Keratinocyte (primary cell): ENCODE measurements around the gene TMEM52.

ENCODE experiments used
- EZH2 ChIP-seq: IDR thresholded peaks from one replicate; pipeline ENCODE4 v1.6.1; 2012; ENCODE audit warnings: inconsistent platforms, mild to moderate bottlenecking, low read length, moderate library complexity
- TF ChIP-seq, protein P1 (sequence below), 3 experiments: IDR thresholded peaks in 1 of 3; conservative IDR thresholded peaks in 1 of 3; optimal IDR thresholded peaks in 1 of 3; 2 replicates in 2 of 3; 3 replicates in 1 of 3; pipeline versions ENCODE3 to v1.5.1; 2011; ENCODE audit warnings: low read length in 3 of 3, mild to moderate bottlenecking in 3 of 3, moderate library complexity in 2 of 3, control low read depth in 1 of 3, inconsistent platforms in 1 of 3; ENCODE audit not compliant: insufficient read depth in 2 of 3; ENCODE audit errors: extremely low read depth in 1 of 3

DNA sequence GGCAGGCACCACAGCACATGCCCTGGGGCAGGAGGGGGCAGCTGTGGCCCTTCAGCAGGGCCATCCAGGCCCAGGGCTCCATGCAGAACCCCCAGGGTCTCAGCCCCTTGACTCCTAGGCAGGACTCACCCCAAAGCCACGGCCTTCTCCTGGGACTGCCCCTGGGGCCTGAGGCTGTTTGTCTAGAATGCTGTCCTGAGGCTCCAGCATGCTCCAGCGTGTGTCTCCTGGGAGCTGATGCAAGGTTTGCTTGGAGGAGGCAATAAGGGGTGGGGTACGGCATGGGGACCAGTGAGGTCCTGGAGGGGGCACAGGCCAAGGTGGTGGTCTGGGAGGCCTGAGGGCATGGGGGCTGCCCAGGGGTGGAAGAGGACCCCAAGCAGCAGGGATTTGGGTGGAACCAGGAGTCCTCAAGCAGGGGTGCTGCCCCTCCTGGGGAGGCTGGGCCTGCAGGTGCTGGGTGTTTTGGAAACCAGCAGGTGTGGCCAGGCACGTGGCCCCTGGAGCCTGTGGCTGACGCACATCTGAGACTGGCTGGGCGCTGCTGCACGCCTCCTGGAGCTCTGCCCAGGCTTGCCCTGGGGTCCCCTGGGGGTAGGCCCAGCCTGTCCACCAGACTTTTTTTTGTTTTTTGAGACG is 11.9 kb downstream of the TMEM52 start:
- TF ChIP-seq, protein P1, sequence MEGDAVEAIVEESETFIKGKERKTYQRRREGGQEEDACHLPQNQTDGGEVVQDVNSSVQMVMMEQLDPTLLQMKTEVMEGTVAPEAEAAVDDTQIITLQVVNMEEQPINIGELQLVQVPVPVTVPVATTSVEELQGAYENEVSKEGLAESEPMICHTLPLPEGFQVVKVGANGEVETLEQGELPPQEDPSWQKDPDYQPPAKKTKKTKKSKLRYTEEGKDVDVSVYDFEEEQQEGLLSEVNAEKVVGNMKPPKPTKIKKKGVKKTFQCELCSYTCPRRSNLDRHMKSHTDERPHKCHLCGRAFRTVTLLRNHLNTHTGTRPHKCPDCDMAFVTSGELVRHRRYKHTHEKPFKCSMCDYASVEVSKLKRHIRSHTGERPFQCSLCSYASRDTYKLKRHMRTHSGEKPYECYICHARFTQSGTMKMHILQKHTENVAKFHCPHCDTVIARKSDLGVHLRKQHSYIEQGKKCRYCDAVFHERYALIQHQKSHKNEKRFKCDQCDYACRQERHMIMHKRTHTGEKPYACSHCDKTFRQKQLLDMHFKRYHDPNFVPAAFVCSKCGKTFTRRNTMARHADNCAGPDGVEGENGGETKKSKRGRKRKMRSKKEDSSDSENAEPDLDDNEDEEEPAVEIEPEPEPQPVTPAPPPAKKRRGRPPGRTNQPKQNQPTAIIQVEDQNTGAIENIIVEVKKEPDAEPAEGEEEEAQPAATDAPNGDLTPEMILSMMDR (optimal IDR thresholded peaks at IDR 0.05 in 1 of 3, IDR thresholded peaks at IDR 0.05 in 1 of 3, conservative IDR thresholded peaks at IDR 0.05 in 1 of 3; ENCODE audit: extremely low read depth in 1 of 3, insufficient read depth in 2 of 3, low read length in 3 of 3) = peak in 1 of 3 experiments; percentile 8
- TF ChIP-seq EZH2 = no peak
